GM10248 (cell line): Measurements from ENCODE around the gene FAM83E.
"Not testable (repeated sequence)": the region's sequence is repeated elsewhere in the genome, so short reads cannot be mapped to it uniquely, and the experiment has no call there.

Experiments
- CTCF ChIA-PET: fragments of 300-600 bp; sonication (Branson Sonifier 250); formaldehyde crosslinking; extraction: SDS; loops from one replicate; lab custom pipeline; 2021; ENCODE audit warnings: antibody characterized with exemption; lab: Yijun Ruan, JAX
- POLR2A ChIA-PET: fragments of 350-650 bp; sonication (Branson Sonifier 250); formaldehyde crosslinking; extraction: SDS; loops from one replicate; lab custom pipeline; 2020; ENCODE audit warnings: antibody characterized with exemption; lab: Yijun Ruan, JAX
- DNase-seq: peaks from one replicate; pipeline ENCODE4 v3.0.0; 2012; ENCODE audit errors: extremely low spot score
- CTCF ChIP-seq: IDR thresholded peaks from 2 replicates; pipeline ENCODE4 v1.5.1; 2012; ENCODE audit warnings: mild to moderate bottlenecking, low read depth; ENCODE audit errors: extremely low read depth, missing control alignments, control extremely low read depth

FAM83E gene

GRCh38 chr19:48588670-48589401, 26.0 kb downstream of the FAM83E start:
- ChIA-PET CTCF (interaction anchor here (0.6 to 8.7 kb wide), 29 partner anchors 9 to 322 kb away, joined by 3 to 133 read pairs (median 4); partner anchors contain the start of genes FAM83E, KDELR1, SPACA4 and SULT2B1), POLR2A (interaction anchor here (1.0 kb wide), 1 partner anchor 30 kb away, joined by 4 read pairs; the partner anchor contains the start of genes RPL18 and SPHK2)
- peak; percentile 91 for DNase-seq
- peak; percentile 98 for TF ChIP-seq CTCF

- TF ChIP-seq CTCF: no peak
- ChIA-PET CTCF (interaction anchor here (0.7 to 8.7 kb wide), 10 partner anchors 20 to 279 kb away, joined by 3 to 133 read pairs (median 5); partner anchors contain the start of genes KDELR1, SPACA4, SYNGR4 and TMEM143), POLR2A (interaction anchor here (0.6 kb wide), 1 partner anchor 832 kb away, joined by 7 read pairs; no protein-coding TSS in a partner anchor)
- DNase-seq: no peak
Measured at GRCh38 chr19:48587387-48587786, 27.5 kb downstream of the FAM83E start.

- CTCF ChIA-PET: interaction anchor here (3.8 to 8.7 kb wide), 2 partner anchors 76 to 93 kb away, joined by 68 to 133 read pairs; no protein-coding TSS in a partner anchor
- DNase-seq: no peak
- POLR2A ChIA-PET: no interaction called here
- TF ChIP-seq CTCF: no peak
Measured at GRCh38 chr19:48582168-48582567, 32.7 kb downstream of the FAM83E start.

GRCh38 chr19:48578891-48579290, 36.0 kb downstream of the FAM83E start:
- TF ChIP-seq CTCF: no peak
- DNase-seq: no peak
- POLR2A ChIA-PET: no interaction called here
- CTCF ChIA-PET: interaction anchor here (1.2 to 1.5 kb wide), 2 partner anchors 22 to 73 kb away, joined by 3 to 4 read pairs; no protein-coding TSS in a partner anchor

GRCh38 chr19:48577908-48578307, 37.0 kb downstream of the FAM83E start:
- POLR2A ChIA-PET, DNase-seq: not testable (repeated sequence)
- CTCF ChIA-PET: interaction anchor here (1.3 to 1.5 kb wide), 2 partner anchors 21 to 72 kb away, joined by 3 read pairs; no protein-coding TSS in a partner anchor

GRCh38 chr19:48575931-48576622, 38.8 kb downstream of the FAM83E start:
- ChIA-PET CTCF (no interaction called here), POLR2A (interaction anchor here (0.6 kb wide), 1 partner anchor 1275 kb away, joined by 4 read pairs; the partner anchor contains the start of gene PTOV1)
- DNase-seq: no peak
- no peak for TF ChIP-seq CTCF
